HG03159 (cell line): ENCODE measurements around the gene HABP4.

Experiments
- ATAC-seq: cut with Tn5 transposase; IDR thresholded peaks from one replicate; pipeline ENCODE4 v1.9.1; 2021; ENCODE audit warnings: mild to moderate bottlenecking, moderate library complexity; ENCODE audit not compliant: unreplicated experiment

The HABP4 gene

DNA sequence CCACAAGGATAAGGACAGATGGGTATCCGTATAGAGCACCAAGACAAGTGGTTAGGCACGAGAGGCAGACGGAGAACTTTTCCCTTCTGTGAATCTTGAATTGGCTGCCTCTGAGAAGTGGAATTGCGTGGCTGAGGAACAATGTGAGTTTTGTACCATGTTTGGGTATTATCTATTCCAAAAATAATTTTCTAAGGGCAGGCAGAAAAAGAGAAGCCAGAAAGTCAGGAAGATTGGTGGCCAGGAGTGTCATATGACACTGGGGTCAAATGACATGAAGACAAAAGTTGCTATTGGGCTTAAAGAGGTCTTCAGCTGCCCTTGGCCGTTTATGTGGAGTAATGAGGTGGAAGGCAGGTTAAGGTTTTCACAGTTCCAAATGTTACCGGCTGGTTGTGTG is 14.5 kb downstream of the HABP4 start:
- no peak for ATAC-seq

DNA sequence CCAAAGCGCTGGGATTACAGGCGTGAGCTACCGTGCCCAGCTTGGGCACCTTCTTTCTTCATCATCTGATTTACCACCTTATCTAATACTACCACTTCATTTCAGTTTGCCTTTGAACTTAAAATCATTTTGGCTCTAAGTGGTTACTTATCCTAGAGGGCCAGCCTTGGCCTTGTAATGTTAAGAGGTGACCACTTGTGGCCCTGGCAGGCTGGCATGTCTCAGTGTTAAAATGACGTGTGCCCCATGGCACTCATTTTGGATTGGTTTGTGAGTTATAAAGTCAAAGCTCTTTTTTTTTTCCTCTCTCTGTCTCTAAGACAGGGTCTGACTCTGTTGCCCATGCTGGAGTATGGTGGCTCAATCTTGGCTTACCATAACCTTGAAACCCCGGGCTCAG is 17.8 kb downstream of the HABP4 start:
- no peak for ATAC-seq

DNA sequence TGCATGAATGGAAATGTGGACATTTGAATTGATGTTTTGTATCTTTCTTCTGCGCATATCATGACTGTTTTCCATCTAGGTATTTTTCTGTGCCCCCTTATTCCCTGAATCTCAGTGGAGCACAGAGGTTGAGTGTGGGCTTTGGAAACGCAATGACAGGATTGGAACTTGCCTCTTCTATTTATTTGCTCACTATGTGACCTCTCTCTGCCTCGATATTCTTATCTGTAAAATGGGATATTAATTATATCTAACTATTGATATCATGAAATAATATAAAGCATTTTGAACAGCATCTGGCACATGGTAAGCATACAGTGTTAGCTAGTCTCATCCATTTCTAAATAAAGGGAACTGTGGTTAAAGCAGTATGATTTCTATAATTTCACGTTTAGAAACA is 26.0 kb downstream of the HABP4 start:
- no peak for ATAC-seq

DNA sequence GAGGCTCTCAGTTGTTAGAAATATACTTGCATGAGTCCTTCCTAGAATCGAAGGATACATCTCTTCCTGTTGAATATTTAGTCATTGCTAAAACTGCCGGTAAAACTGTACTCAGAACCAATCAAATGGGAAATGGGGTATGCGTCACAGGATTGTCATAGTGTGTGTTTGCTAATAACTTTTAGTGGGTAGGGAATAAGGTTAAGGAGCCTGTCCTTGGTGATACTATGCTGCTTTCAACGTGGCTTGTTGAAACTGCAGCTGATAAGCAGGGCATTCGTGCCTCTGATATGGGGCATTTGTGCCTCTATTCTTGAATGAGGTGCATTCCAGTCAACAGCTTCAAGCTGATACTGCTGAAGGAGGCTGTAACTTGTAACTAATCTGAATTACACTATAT is 26.6 kb downstream of the HABP4 start:
- no peak for ATAC-seq

DNA sequence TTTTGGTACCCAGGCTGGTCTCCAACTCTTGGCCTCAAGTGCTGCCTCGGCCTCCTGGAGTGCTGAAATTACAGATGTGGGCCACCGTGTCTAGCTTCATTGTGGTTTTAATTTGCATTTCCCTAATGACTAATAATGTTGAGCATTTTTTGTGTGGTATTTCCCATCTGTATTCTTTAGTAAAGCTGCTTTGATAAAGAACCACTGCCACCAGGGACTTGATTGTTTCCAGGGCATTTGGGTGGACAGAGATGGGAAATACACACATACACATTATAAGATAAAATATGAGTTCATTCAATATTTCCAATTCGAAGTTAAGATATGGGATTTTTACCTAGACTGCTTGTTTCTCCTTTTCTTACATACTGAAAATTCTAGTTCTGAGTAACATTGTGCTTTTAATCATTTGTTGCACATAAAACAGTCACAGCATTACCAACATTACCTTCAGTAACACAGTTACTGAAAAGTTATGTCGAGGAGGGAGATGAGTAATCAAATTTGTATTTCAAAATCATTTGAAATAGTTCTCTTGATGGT is 28.9 kb downstream of the HABP4 start:
- ATAC-seq = peak; percentile 79

DNA sequence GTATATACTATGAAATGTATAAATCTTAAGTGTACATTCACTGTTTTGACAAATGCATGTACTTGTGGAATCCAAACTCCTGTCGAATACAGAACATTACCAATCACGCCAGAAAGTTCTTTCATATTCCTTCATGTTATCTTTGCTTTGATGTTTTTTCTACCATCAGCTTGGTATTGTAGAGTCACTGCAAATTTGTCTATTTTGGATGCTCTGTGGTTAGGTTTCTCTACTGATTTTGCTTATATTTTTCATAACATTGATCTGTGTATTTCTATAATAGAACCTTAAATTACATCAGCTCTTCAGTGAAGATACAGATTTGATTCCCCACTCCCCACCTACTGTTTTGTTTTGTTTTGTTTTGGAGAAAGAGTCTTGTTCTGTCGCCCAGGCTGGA is 30.8 kb downstream of the HABP4 start:
- ATAC-seq = no peak

DNA sequence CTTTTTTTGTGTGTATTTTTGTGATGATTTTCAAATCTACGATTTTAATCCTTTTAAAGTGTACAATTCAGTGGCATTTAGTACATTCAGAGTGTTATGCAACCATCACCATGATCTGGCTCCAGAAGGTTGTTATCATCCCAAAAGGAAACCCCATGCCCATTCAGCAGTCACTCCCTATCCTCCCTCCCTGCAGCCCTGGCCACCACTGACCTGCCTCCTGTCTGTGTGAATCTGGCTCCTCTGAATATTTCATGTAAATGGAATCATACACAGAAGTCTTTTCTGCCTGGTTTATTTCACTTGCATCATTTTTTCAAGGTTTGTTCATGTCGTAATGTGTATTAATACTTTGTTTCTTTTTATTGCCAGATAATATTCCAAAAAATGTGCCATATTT is 32.5 kb downstream of the HABP4 start:
- no peak for ATAC-seq

DNA sequence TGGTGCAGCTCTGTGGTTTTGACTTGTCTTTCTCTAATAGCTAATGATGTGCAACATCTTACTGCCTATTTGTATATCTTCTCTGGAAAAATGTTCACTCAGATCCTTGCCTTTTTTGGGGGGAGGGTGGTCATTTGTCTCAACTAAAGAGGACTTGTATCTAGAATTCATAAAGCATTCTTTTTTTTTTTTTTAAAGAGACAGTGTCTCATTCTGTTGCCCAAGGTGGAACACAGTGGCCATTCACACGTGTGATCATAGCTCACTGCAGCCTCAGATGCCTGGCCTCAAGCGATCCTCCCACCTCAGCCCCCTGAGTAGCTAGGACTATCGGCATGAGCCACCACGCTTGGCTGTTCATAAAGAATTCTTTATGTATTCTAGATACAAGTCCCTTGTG is 33.2 kb downstream of the HABP4 start:
- ATAC-seq = no peak

DNA sequence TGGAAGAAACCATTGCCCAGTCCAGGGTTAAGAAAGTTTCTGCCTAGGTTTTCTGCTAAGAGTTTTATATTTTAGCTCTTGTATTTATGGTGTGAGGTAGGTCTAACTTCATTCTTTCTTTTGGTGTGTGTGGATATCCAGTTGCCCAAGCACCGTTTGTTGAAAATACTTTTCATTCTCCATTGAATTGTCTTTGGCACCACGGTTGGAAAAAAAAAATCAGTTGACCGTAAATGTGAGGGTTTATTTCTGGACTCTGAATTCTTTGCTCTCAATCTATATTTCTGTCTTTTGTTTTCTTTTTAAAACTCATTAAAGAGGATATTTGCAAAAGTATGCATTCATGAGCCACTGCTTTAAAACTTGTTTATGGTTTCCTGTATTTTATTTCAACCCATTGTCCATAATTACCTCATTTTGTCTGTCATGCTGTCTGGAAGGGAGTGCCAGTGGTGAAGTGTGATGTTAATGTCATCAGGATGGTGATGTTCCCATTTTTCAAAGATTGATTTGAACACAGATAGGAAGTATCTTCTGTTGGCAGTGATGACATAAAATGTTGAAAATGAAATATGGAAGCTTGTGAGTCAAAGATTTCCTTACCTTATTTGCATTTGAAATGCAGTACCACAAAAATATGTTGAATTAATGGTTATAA is 33.9 kb downstream of the HABP4 start:
- no peak for ATAC-seq

DNA sequence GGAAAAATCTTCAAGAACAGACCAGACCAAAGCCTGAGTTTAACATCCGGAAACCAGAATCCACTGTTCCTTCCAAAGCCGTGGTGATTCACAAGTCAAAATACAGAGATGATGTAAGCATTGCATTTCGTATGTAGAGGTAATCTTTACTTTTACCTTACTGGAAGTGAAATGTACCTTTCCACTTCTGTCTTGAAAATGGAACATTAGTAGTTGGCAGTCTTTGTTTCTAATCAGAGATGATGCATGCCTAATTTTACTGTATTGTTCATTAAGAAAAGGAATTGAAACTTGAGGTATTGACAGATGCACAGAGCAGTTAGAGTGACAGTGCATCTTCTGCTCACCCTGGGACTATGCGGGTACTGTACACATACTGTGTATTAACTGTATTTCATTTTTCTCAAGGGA is 34.6 kb downstream of the HABP4 start:
- ATAC-seq = peak; percentile 94

DNA sequence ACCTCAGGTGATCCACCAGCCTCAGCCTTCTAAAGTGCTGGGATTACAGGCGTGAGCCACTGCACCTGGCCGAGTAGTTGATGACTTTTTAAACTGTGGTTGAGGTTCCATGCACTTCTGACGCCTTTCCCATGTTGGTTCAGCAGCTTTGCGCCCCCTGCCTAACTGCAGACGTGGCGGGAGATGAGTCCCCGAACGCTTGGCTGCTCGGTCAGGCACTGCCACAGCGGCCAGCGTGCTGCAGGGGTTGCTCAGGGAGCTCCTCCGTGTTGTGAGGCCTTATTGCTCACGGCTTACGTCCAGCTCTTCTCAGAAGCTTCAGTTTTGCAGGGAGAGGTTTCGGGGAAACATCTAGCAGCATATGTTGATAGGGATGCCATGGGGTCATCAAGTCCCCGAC is 35.3 kb downstream of the HABP4 start:
- no peak for ATAC-seq

DNA sequence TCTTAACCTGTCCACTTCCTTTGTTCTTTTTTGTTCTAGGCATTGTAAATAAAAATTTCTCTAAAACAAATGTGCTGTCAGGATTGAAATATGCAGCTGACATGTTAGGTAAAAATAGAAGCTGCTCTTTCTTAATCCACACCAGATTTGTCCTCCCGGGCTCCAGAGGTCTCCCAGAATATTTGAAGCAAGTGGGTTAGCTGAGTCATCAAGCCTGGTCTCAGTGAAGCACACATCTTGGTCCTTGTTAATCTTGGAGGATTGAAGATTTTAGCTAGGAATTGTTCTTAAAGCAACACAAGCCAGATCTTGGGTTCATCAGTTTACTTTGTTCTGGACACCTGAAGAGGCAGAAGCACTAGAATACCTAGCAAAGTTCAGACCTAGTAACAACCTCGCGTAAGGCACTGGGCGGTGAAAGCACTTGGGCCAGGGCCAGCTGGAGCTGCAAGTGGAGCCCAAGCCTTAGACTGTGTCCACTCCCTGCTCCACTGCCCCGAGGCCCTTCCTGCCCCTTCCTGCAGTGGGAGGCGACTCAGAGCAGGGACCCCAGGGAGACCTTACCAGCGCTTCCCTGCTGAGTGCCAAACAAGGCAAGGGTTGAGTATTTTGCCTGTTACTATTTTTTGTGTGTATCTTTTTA is 36.5 kb downstream of the HABP4 start:
- ATAC-seq = no peak

DNA sequence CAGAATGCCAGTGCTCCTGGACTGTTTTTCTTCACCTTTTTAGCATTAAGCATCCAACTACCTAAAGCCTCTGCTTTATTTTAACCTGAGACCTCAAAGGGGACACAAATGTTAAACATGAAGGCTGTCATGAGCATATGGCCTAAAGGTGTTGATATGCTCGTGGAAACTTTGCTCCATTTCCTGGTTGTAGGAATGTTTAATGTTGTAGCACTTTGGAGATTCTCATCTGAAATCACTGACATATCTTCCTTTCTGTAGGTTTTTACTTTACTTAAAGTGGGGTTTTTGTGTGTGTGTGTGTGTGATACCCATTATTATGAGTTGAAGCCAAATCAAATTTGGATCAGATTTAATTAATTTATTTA is 37.0 kb downstream of the HABP4 start:
- no peak for ATAC-seq

DNA sequence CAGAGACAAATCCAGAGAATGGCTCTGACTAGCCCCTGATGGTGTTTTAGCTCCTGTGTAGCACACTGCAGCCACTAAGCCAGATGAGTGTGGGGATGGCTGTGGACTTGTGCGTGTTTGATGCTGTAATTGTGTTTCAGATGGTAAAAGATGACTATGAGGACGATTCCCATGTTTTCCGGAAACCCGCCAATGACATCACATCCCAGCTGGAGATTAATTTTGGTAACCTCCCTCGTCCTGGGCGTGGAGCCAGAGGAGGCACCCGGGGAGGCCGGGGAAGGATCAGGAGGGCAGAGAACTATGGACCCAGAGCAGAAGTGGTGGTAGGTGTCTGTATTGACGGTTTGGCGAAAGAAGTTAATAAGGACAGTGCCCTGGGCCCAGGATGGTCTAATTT is 38.0 kb downstream of the HABP4 start:
- no peak for ATAC-seq

DNA sequence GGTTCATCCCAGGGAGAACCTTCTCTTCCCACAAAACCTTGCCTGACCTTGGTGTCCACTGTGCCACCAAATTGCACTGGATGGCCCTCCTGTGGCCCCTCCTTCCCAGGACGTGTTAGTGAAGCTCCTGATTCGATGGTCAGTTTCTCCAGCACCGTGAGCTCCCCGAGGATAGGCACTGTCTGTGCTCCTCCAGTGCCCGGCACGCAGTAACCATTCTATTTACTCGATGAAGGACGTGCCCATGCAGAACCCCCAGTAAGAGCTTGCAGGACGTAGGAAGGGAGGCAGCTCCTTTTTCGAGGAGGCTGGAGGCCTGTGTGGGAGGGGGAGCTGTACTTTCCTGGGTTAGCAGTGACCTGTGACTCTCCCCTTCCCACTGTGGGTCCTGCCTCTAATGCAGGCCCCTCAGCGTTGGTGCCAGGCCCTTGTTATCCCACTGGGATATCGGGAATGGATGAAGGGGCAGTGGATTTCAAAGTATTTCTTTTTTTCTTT is 39.6 kb downstream of the HABP4 start:
- ATAC-seq = no peak

DNA sequence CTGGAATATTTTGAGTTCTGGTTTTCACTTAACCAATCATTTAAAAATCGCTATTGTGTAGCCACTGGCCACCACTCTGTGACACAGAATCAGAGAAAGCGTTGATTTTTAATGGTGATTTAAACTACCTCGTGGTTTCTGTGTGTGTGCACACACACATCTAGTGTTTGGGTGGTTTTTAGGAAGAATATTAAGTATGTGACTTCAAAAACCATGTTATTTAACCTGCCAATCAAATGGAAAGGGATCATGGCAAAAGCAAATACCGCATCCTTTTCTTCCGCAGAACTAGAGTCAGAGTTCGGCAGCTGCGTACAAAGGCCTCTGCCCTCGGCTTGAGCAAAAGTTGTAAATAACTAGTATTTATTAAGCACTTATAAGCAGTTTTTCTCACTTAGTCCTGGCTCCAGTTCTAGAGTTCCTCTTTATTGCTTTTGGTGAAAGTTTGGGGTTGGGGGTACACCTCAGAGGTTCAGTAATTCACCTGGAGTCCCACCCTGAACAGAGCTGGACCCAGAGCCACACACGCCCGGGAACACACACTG is 40.6 kb downstream of the HABP4 start:
- no peak for ATAC-seq

DNA sequence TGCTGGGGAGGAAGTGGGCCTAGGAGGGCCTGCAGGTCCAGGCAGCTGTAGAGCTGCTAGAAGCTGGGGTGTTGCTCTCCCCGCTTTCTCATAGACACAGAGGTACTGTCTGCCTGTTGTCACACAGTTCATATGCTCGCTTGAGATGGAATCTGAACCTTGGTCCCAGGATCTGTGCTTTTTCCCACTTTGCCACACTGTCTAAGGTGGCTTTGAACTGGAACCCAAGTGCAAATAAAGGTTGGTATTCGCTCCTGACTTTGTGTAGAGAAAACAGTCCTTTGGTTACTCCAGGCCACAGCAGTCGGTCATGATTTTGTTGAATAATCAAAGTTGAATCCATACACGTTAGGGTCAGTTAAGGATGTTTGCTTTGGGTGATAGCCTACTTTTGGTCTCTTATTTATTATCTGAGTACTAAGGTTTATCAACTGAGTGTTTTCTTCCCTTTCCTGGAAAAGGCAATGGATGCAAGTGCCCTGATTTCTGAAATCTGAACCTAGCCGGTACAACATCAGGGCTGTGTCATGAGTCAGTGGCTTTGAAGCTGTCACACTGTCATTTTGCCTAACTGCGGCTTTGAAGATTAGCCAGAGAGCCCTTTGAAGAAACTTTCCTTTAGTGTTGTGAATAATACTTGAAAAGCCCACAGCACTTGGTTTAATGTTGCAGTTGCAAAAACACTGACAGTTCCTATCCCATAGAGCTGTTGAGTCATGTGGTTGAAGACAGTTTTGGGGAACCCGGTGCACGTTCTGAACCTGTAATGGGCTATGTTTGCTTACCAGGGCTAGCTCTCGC is 41.3 kb downstream of the HABP4 start:
- ATAC-seq = no peak

DNA sequence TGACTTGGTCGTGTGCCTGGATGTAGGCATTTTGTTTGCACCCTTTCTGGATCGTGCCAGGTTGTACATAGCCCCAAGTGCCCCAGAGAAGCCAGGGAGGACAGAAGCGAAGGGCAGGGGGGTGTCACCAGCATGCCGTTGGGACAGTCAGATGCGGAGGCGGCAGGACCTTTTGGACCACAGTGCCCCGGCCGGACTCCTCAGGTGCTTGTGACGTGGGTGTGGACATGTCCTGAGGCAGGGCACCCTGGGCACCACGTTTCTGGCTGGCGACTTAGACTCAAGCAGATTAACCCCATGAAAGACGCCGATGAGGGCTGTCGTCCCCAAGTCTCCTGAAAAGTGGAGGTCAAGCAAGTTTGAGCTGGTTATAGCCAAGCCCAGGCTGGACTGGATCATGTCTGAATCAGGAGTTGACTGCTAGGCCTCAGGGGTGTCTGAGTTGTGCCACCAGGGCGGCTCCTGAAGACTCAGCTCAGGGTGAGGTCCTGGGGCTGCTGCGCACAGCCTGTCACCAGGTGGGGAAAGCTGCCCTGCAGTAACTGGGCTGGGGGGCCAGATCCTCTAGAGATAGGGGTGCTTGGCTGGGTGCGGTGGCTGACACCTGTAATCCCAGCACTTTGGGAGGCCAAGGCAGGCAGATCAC is 42.0 kb downstream of the HABP4 start:
- ATAC-seq = no peak

DNA sequence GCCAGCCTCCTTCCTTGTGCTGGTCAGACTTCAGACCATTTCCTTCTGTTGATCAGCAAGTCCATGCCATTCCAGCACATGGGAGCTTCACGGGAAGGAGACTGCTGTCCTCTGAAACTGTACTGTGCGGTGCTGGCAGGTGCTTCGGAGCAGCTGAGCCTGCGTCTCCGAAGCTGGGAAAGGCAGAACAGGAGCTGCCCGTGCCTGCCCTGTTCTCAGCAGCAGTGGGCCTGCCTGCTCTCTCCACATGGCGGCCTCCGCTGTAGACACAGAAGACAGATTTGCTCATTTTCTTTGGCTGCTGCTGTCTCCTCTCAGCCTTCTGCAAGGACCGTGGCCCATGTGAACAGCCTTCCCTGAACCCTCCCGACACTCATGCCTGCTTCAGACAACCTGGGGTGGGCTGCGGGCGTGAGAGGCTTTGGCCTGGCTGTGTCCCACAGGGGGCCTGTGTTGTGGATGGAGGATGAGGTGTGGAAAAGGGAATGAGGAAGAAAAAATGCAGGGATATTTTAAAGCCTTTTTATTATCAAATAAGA is 43.1 kb downstream of the HABP4 start:
- ATAC-seq = no peak

DNA sequence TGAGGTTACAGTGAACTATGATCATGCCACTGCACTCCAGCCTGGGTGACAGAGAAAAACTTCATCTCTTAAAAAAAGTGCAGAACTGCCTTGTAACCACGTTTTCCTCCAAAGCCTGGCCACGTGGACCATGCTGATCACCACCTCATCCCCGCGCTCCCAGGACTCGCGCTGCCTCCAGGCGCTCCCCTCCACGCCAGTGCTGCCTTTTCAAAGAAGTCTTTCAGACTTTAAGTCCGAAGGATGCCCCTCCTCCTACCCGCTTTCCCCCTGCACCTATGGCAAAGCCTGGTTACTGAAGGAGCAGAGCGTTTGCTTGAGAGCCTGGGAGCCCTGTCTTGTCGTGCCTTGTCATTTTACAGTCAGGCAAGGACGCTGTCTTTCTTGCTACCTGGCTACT is 43.8 kb downstream of the HABP4 start:
- no peak for ATAC-seq
